SK-N-SH treated with all-trans-retinoic acid at 6 μM for 48 hours (cell line): ENCODE measurements around the gene MNS1.

Source experiments
- ARNTL ChIP-seq: fragments of 450-650 bp; formaldehyde crosslinking; IDR thresholded peaks from 2 replicates; pipeline ENCODE4 v1.5.0; 2020; ENCODE audit warnings: low read depth, mild to moderate bottlenecking, moderate library complexity, borderline replicate concordance
- BACH2 ChIP-seq: fragments of 250-450 bp; sonication (Bioruptor Pico); IDR thresholded peaks from 2 replicates; pipeline ENCODE4 v1.9.0; 2021; ENCODE audit warnings: mild to moderate bottlenecking, borderline replicate concordance
- CREB5 ChIP-seq: fragments of 250-450 bp; sonication (Bioruptor Pico); IDR thresholded peaks from 2 replicates; pipeline ENCODE4 v1.5.1; 2020; ENCODE audit warnings: low read depth, mild to moderate bottlenecking, moderate library complexity
- CSDC2 ChIP-seq: fragments of 250-450 bp; sonication (Bioruptor Pico); IDR thresholded peaks from 2 replicates; pipeline ENCODE4 v1.5.0; 2020; ENCODE audit warnings: mild to moderate bottlenecking, moderate library complexity
- ESRRG ChIP-seq: fragments of 250-450 bp; sonication (Bioruptor Pico); IDR thresholded peaks from 2 replicates; pipeline ENCODE4 v1.6.1; 2021; ENCODE audit warnings: mild to moderate bottlenecking
- GLIS3 ChIP-seq: fragments of 250-450 bp; sonication (Bioruptor Pico); IDR thresholded peaks from 2 replicates; pipeline ENCODE4 v1.5.0; 2020; ENCODE audit warnings: mild to moderate bottlenecking, moderate library complexity
- OSR1 ChIP-seq: fragments of 250-450 bp; sonication (Bioruptor Pico); IDR thresholded peaks from 2 replicates; pipeline ENCODE4 v1.8.0; 2022; ENCODE audit warnings: moderate library complexity, mild to moderate bottlenecking, inconsistent platforms
- PATZ1 ChIP-seq: fragments of 250-450 bp; sonication (Bioruptor Pico); IDR thresholded peaks from 2 replicates; pipeline ENCODE4 v1.8.0; 2020; ENCODE audit warnings: mild to moderate bottlenecking, moderate library complexity, borderline replicate concordance
- POU6F1 ChIP-seq: fragments of 250-450 bp; sonication (Bioruptor Pico); IDR thresholded peaks from 2 replicates; pipeline ENCODE4 v1.8.0; 2021; ENCODE audit warnings: low read depth, mild to moderate bottlenecking, moderate library complexity, borderline replicate concordance
- PPARA ChIP-seq: fragments of 250-450 bp; sonication (Bioruptor Pico); IDR thresholded peaks from 2 replicates; pipeline ENCODE4 v1.5.0; 2020; ENCODE audit warnings: mild to moderate bottlenecking, borderline replicate concordance
- RARB ChIP-seq: fragments of 250-450 bp; sonication (Bioruptor Pico); IDR thresholded peaks from 2 replicates; pipeline ENCODE4 v1.8.0; 2021; ENCODE audit warnings: mild to moderate bottlenecking, moderate library complexity
- SNAI2 ChIP-seq: fragments of 250-450 bp; sonication (Bioruptor Pico); IDR thresholded peaks from 2 replicates; pipeline ENCODE4 v1.5.0; 2020; ENCODE audit warnings: mild to moderate bottlenecking, moderate library complexity
- ZFP3 ChIP-seq: fragments of 250-450 bp; sonication (Bioruptor Pico); IDR thresholded peaks from 2 replicates; pipeline ENCODE4 v1.5.0; 2020; ENCODE audit warnings: mild to moderate bottlenecking, moderate library complexity
- ZNF565 ChIP-seq: fragments of 450-650 bp; formaldehyde crosslinking; conservative IDR thresholded peaks from 2 replicates; pipeline ENCODE4 v1.5.0; 2020; ENCODE audit warnings: low read depth, mild to moderate bottlenecking, moderate library complexity

GRCh38 chr15:56394909-56395308 lies 70.0 kb downstream of the MNS1 start:
- no peak for TF ChIP-seq PATZ1
- no peak for TF ChIP-seq PPARA (CRISPR knock-in tag)
- TF ChIP-seq ZFP3 (CRISPR knock-in tag) = no peak
- no peak for TF ChIP-seq BACH2 (CRISPR knock-in tag)
- TF ChIP-seq ESRRG (CRISPR knock-in tag) = no peak
- no peak for TF ChIP-seq CREB5
- TF ChIP-seq ARNTL = no peak
- TF ChIP-seq GLIS3 = no peak
- TF ChIP-seq ZNF565 (CRISPR knock-in tag) = no peak
- no peak for TF ChIP-seq SNAI2
- no peak for TF ChIP-seq POU6F1 (CRISPR knock-in tag)
- no peak for TF ChIP-seq CSDC2 (CRISPR knock-in tag)
- TF ChIP-seq OSR1 (CRISPR knock-in tag) = no peak
- no peak for TF ChIP-seq RARB (CRISPR knock-in tag)
